Sigmoid colon (tissue), 4 donors: ENCODE measurements around the gene SPTBN4.

Source experiments
- CTCF ChIP-seq, 4 experiments: fragments of 450-650 bp in 3 of 4; fragments of 200-600 bp in 1 of 4; IDR thresholded peaks; one replicate each; pipeline ENCODE4 v1.5.1; 2016 to 2019; ENCODE audit warnings: antibody characterized with exemption in 4 of 4, mild to moderate bottlenecking in 3 of 4, moderate library complexity in 2 of 4
- EP300 ChIP-seq, 4 donors: sonication (generic); formaldehyde crosslinking; IDR thresholded peaks; one replicate each; pipeline ENCODE4 v1.6.1; 2017; ENCODE audit warnings: antibody characterized with exemption in 4 of 4
- POLR2A ChIP-seq, 2 donors: fragments of 450-650 bp; IDR thresholded peaks; one replicate each; pipeline ENCODE4 v1.6.1; 2016; ENCODE audit warnings: antibody characterized with exemption in 2 of 2, mild to moderate bottlenecking in 2 of 2, moderate library complexity in 2 of 2
- POLR2AphosphoS5 ChIP-seq, 4 donors: sonication (generic); formaldehyde crosslinking; IDR thresholded peaks; one replicate each; pipeline ENCODE4 v1.6.1; 2017; ENCODE audit warnings: antibody characterized with exemption in 4 of 4

- TF ChIP-seq CTCF (IDR thresholded peaks at IDR 0.05) (no peak), POLR2AphosphoS5 (IDR thresholded peaks at IDR 0.05) (no peak), EP300 (IDR thresholded peaks at IDR 0.05) (no peak), POLR2A (IDR thresholded peaks at IDR 0.05) (no peak)
Measured at GRCh38 chr19:40565355-40565754, 98.6 kb downstream of the SPTBN4 start.
